CD14-positive monocyte (primary cell): ENCODE data around the gene ZNF710. TPM values are rescaled to one million over a fixed set of nuclear protein-coding genes. Genes with fewer than 3 reads are reported as not detected.

Experiments used
- DNase-seq, 3 donors: peaks; one replicate each; pipeline ENCODE4 v3.0.0-alpha.2; 2011 to 2022
- H2AFZ ChIP-seq: 2 replicates; pipeline ENCODE4 v1.6.0; 2012; ENCODE audit warnings: mild to moderate bottlenecking, low read depth, low read length, inconsistent platforms; ENCODE audit not compliant: insufficient read depth, poor library complexity, severe bottlenecking
- H3K27ac ChIP-seq, 2 donors: 1 replicate in 1 of 2; 2 replicates in 1 of 2; pipeline ENCODE4 v1.5.1; 2012 to 2013; ENCODE audit warnings: low read length in 2 of 2, control low read depth in 1 of 2, inconsistent platforms in 1 of 2, low read depth in 1 of 2, mild to moderate bottlenecking in 1 of 2
- H3K27me3 ChIP-seq, 2 donors: one replicate each; pipeline versions ENCODE4 v1.6.0 to v1.6.1; 2011 to 2013; ENCODE audit warnings: low read length in 2 of 2; ENCODE audit not compliant: control insufficient read depth in 2 of 2, insufficient read depth in 2 of 2
- H3K36me3 ChIP-seq, 2 donors: replicated peaks in 1 of 2; 1 replicate in 1 of 2; 2 replicates in 1 of 2; pipeline versions ENCODE4 v1.5.1 to v1.6.1; 2012 to 2013; ENCODE audit warnings: low read length in 2 of 2, control low read depth in 1 of 2, inconsistent platforms in 1 of 2, mild to moderate bottlenecking in 1 of 2; ENCODE audit not compliant: insufficient read depth in 2 of 2, control insufficient read depth in 1 of 2
- H3K4me1 ChIP-seq, 2 donors: 1 replicate in 1 of 2; 2 replicates in 1 of 2; pipeline versions ENCODE4 v1.5.1 to v1.6.1; 2012 to 2013; ENCODE audit warnings: low read length in 2 of 2, control low read depth in 1 of 2, inconsistent platforms in 1 of 2, mild to moderate bottlenecking in 1 of 2, moderate library complexity in 1 of 2; ENCODE audit not compliant: insufficient read depth in 2 of 2, control insufficient read depth in 1 of 2
- H3K4me2 ChIP-seq: replicated peaks from 2 replicates; pipeline ENCODE3; 2012; ENCODE audit warnings: low read length, moderate library complexity, mild to moderate bottlenecking; ENCODE audit not compliant: poor library complexity, severe bottlenecking; ENCODE audit errors: extremely low read depth
- H3K4me3 ChIP-seq, 3 experiments: fragments of 200-600 bp in 1 of 3; sonication (generic) in 1 of 3; replicated peaks in 1 of 3; 1 replicate in 2 of 3; 2 replicates in 1 of 3; pipeline ENCODE4 v1.5.1; 2011 to 2013; ENCODE audit warnings: low read length in 3 of 3, mild to moderate bottlenecking in 3 of 3, control low read depth in 2 of 3, low read depth in 2 of 3, inconsistent platforms in 1 of 3, moderate library complexity in 1 of 3
- H3K79me2 ChIP-seq: 2 replicates; pipeline ENCODE4 v1.6.0; 2012; ENCODE audit warnings: mild to moderate bottlenecking, control low read depth, inconsistent platforms, low read length, moderate library complexity; ENCODE audit not compliant: insufficient read depth
- H3K9ac ChIP-seq: 2 replicates; pipeline ENCODE4 v1.6.0; 2017; ENCODE audit warnings: low read length, mild to moderate bottlenecking; ENCODE audit not compliant: insufficient read depth, poor library complexity, severe bottlenecking
- H3K9me3 ChIP-seq, 2 donors: replicated peaks in 1 of 2; 1 replicate in 1 of 2; 2 replicates in 1 of 2; pipeline versions ENCODE4 v1.5.1 to v1.6.1; 2012 to 2013; ENCODE audit warnings: low read length in 2 of 2, control low read depth in 1 of 2; ENCODE audit not compliant: control insufficient read depth in 1 of 2, insufficient read depth in 1 of 2
- H4K20me1 ChIP-seq: 2 replicates; pipeline ENCODE4 v1.6.0; 2012; ENCODE audit warnings: mild to moderate bottlenecking, low read length, control low read depth, moderate library complexity; ENCODE audit not compliant: insufficient read depth
- H3K27ac Mint-ChIP-seq, 7 donors: one replicate each; pipeline ENCODE4 v1.8.0; 2020; ENCODE audit warnings: mild to moderate bottlenecking in 7 of 7, mixed read lengths in 7 of 7, moderate library complexity in 6 of 7, inconsistent platforms in 2 of 7
- H3K27me3 Mint-ChIP-seq, 3 donors: one replicate each; pipeline ENCODE4 v1.8.0; 2021 to 2022; ENCODE audit warnings: low read depth in 3 of 3, mild to moderate bottlenecking in 3 of 3, mixed read lengths in 3 of 3, moderate library complexity in 3 of 3, inconsistent platforms in 1 of 3
- H3K36me3 Mint-ChIP-seq, 2 donors: one replicate each; pipeline ENCODE4 v1.8.0; 2020; ENCODE audit warnings: mixed read lengths in 2 of 2, inconsistent platforms in 1 of 2, mild to moderate bottlenecking in 1 of 2
- H3K4me1 Mint-ChIP-seq: one replicate; pipeline ENCODE4 v1.8.0; 2020; ENCODE audit warnings: mild to moderate bottlenecking, mixed read lengths
- H3K4me3 Mint-ChIP-seq, 2 donors: one replicate each; pipeline ENCODE4 v1.8.0; 2020; ENCODE audit warnings: mild to moderate bottlenecking in 2 of 2, mixed read lengths in 2 of 2, moderate library complexity in 1 of 2
- H3K9me3 Mint-ChIP-seq, 7 donors: one replicate each; pipeline ENCODE4 v1.8.0; 2020 to 2022; ENCODE audit warnings: mixed read lengths in 7 of 7, mild to moderate bottlenecking in 6 of 7, moderate library complexity in 6 of 7, inconsistent platforms in 2 of 7
- CTCF ChIP-seq: fragments of 200-600 bp; IDR thresholded peaks from one replicate; pipeline ENCODE4 v1.8.0; 2022; ENCODE audit warnings: antibody characterized with exemption, mild to moderate bottlenecking
- WGBS: methylation state at CpG from one replicate; pipeline ENCODE4 v1.1.5; 2013; ENCODE audit warnings: missing lambda C conversion rate; ENCODE audit not compliant: insufficient coverage; 5-methylcytosine and 5-hydroxymethylcytosine counted together
- intact Hi-C, 2 donors: fragments of 100-400 bp; cut with micrococcal nuclease; formaldehyde crosslinking; loops; one replicate each; pipeline versions ENCODE4 v1.15.0 to v1.15.1; 2023
- polyA plus RNA-seq, 3 donors: library from polyadenylated mRNA; depleted of rRNA in 1 of 3; unstranded in 2 of 3; stranded (reverse) in 1 of 3; fragments of 300-500 nt in 2 of 3; fragments of >200 nt in 1 of 3; fragmentation: Illumina TruSeq in 2 of 3; gene quantifications; 1 replicate in 2 of 3; 2 replicates in 1 of 3; pipeline ENCODE4 v1.2.3, GENCODE V29; 2012 to 2021

The ZNF710 gene
- polyA plus RNA-seq, 3 donors, result 3.4 to 45.6 (median 4.8) TPM

- no peak overlapping the region for H3K4me3 Mint-ChIP-seq
- peak overlapping the region in 2 of 7 donors; percentile 63 to 66 for H3K27ac Mint-ChIP-seq
- H3K9me3 Mint-ChIP-seq, result peaks cover 1 to 7% (median 5%) of the 10 kb centered on the region in 7 donors
- TF ChIP-seq CTCF, result no peak
- Histone ChIP-seq H3K9ac (no peak overlapping the region), H3K79me2 (peaks cover 100% of the 10 kb centered on the region), H3K4me2 (no peak overlapping the region), H3K27me3 (no peaks in the 10 kb centered on the region), H3K36me3 (no peaks in the 10 kb centered on the region), H3K9me3 (peaks cover under 1 to 5% of the 10 kb centered on the region in 2 donors), H3K4me3 (no peak overlapping the region), H3K27ac (peak overlapping the region in 1 of 2 donors; percentile 15), H2AFZ (no peak overlapping the region), H4K20me1 (peaks cover 6% of the 10 kb centered on the region), H3K4me1 (peaks cover 85 to 96% of the 10 kb centered on the region in 2 donors)
- H3K4me1 Mint-ChIP-seq, result peaks cover 87% of the 10 kb centered on the region
- peaks cover 22 to 44% of the 10 kb centered on the region in 2 donors for H3K36me3 Mint-ChIP-seq
- intact Hi-C loops, result loop anchor here in 1 of 2 donors (5.0 kb wide), 1 partner anchor 41 kb away; no protein-coding TSS in a partner anchor
- no peak for DNase-seq
- WGBS, result 96% methylated on average over 4 of the region's 4 CpGs
- H3K27me3 Mint-ChIP-seq, result peaks cover 0 to 3% (median 2%) of the 10 kb centered on the region in 3 donors
Measured at GRCh38 chr15:90016721-90017120, 15.6 kb downstream of the ZNF710 start.

GRCh38 chr15:90018216-90018831 is 17.2 kb downstream of the ZNF710 start:
- no peak overlapping the region for H3K4me3 ChIP-seq
- H3K4me3 Mint-ChIP-seq, result no peak overlapping the region
- H3K27ac Mint-ChIP-seq, result peak overlapping the region; percentile 34 to 92 (median 80)
- WGBS, result 99% methylated on average over 12 of the region's 17 CpGs
- H3K9me3 Mint-ChIP-seq, result peaks cover 0 to 1% (median 0%) of the 10 kb centered on the region in 7 donors
- no peak overlapping the region for H3K4me2 ChIP-seq
- no peaks in the 10 kb centered on the region for H3K27me3 ChIP-seq
- H4K20me1 ChIP-seq, result peaks cover under 1% of the 10 kb centered on the region
- peaks cover 93% of the 10 kb centered on the region for H3K4me1 Mint-ChIP-seq
- H3K36me3 Mint-ChIP-seq, result peaks cover 23 to 49% of the 10 kb centered on the region in 2 donors
- H3K27ac ChIP-seq, result peak overlapping the region; percentile 44 to 68
- H3K9ac ChIP-seq, result no peak overlapping the region
- no peaks in the 10 kb centered on the region for H3K9me3 ChIP-seq
- TF ChIP-seq CTCF, result no peak
- peaks cover 93 to 99% of the 10 kb centered on the region in 2 donors for H3K4me1 ChIP-seq
- peaks cover 0 to 5% (median 3%) of the 10 kb centered on the region in 3 donors for H3K27me3 Mint-ChIP-seq
- H3K79me2 ChIP-seq, result peaks cover 100% of the 10 kb centered on the region
- H3K36me3 ChIP-seq, result peaks cover 0 to 9% of the 10 kb centered on the region in 2 donors
- intact Hi-C loops, result loop anchor here in 1 of 2 donors (5.0 kb wide), 1 partner anchor 39 kb away; no protein-coding TSS in a partner anchor
- no peak overlapping the region for H2AFZ ChIP-seq
- no peak for DNase-seq
